Measurements from ENCODE around the gene SYNRG. TPM values are rescaled to one million over a fixed set of nuclear protein-coding genes. Genes with fewer than 3 reads are reported as not detected.
A peak's percentile ranks its signal among the peaks of the same experiment; 100 is the strongest.

The SYNRG gene
- total RNA-seq, result 83.7 and 89.8 TPM in 2 replicates

- CTCF ChIA-PET, result interaction anchor here (1.0 to 2.5 kb wide), 6 partner anchors 9 to 207 kb away, joined by 3 to 10 read pairs (median 5); no protein-coding TSS in a partner anchor
- Mint-ChIP-seq H3K9me3 (no peaks in the 10 kb centered on the region), H3K4me3 (peak within 1 kb of the TSS; percentile 94), H3K27ac (peak within 1 kb of the TSS; percentile 92), H3K36me3 (ENCODE audit: low read depth) (peaks cover 32% of the 10 kb centered on the region), H3K4me1 (peaks cover 42% of the 10 kb centered on the region), H3K27me3 (no peaks in the 10 kb centered on the region)
- no peak for TF ChIP-seq CTCF (IDR thresholded peaks at IDR 0.05)
- DNase-seq (peak; percentile 98), ATAC-seq (ENCODE audit: low read depth) (peak; percentile 85)
- POLR2A ChIA-PET, result interaction anchor here (0.6 to 2.8 kb wide), 20 partner anchors 9 to 1300 kb away, joined by 3 to 16 read pairs (median 4); partner anchors contain the start of genes ACACA, DDX52, HNF1B and TADA2A
- intact Hi-C loops (cut with micrococcal nuclease), result loop anchor here (1.0 to 2.0 kb wide), 3 partner anchors 33 to 251 kb away; partner anchors contain the start of genes DDX52 and DUSP14
Observed at GRCh38 chr17:37609170-37610040, at the start of gene SYNRG. Gene SYNRG, minus strand, starts transcription at chr17:37609418. Its CDS starts 63 bp downstream, at chr17:37609355.

- DNase-seq (no peak), ATAC-seq (ENCODE audit: low read depth) (no peak)
- ChIA-PET POLR2A (no interaction called here), CTCF (interaction anchor here (0.9 to 1.1 kb wide), 2 partner anchors 8 to 9 kb away, joined by 3 read pairs; no protein-coding TSS in a partner anchor)
- H3K4me1 Mint-ChIP-seq, result no peaks in the 10 kb centered on the region
- H3K4me3 Mint-ChIP-seq, result no peak overlapping the region
- no peaks in the 10 kb centered on the region for H3K9me3 Mint-ChIP-seq
- H3K27me3 Mint-ChIP-seq, result peaks cover 7% of the 10 kb centered on the region
- H3K27ac Mint-ChIP-seq, result no peak overlapping the region
- no peaks in the 10 kb centered on the region for H3K36me3 Mint-ChIP-seq (ENCODE audit: low read depth)
- TF ChIP-seq CTCF (IDR thresholded peaks at IDR 0.05), result no peak
- intact Hi-C loops (cut with micrococcal nuclease), result no loop called here
Observed at GRCh38 chr17:37657202-37657601, 48.0 kb upstream of the SYNRG start.

DNA sequence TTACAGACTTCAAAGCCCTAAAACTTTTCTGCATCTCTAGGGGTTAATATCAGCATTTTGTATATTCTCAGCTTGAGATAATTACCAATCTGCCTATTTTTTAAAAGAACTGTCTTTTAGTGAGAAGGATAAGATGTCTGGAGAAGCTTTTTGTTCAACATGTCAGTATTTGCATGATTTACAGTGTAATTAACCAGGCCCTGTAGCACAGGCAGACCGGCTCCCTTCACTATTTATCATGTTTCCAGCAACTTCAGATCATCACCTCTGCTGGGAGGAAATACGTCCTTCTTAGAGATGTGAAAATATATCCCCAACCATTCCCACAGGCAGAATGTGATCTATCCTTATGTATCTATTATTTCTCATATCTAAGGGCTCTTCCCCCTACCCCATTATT is 42.6 kb upstream of the SYNRG start:
- ATAC-seq (ENCODE audit: low read depth) (no peak), DNase-seq (no peak)
- no peaks in the 10 kb centered on the region for H3K36me3 Mint-ChIP-seq (ENCODE audit: low read depth)
- no peaks in the 10 kb centered on the region for H3K9me3 Mint-ChIP-seq
- no peaks in the 10 kb centered on the region for H3K4me1 Mint-ChIP-seq
- no peak overlapping the region for H3K4me3 Mint-ChIP-seq
- POLR2A ChIA-PET, result no interaction called here
- CTCF ChIA-PET, result no interaction called here
- intact Hi-C loops (cut with micrococcal nuclease), result loop anchor here (2.0 kb wide), 1 partner anchor 139 kb away; no protein-coding TSS in a partner anchor
- no peak for TF ChIP-seq CTCF (IDR thresholded peaks at IDR 0.05)
- no peak overlapping the region for H3K27ac Mint-ChIP-seq
- H3K27me3 Mint-ChIP-seq, result peaks cover 28% of the 10 kb centered on the region

GRCh38 chr17:37650419-37651003 is 41.3 kb upstream of the SYNRG start:
- intact Hi-C loops (cut with micrococcal nuclease), result loop anchor here (2.0 kb wide), 1 partner anchor 140 kb away; no protein-coding TSS in a partner anchor
- Mint-ChIP-seq H3K4me1 (no peaks in the 10 kb centered on the region), H3K36me3 (ENCODE audit: low read depth) (no peaks in the 10 kb centered on the region), H3K27me3 (peaks cover 33% of the 10 kb centered on the region), H3K4me3 (no peak overlapping the region), H3K27ac (no peak overlapping the region), H3K9me3 (no peaks in the 10 kb centered on the region)
- POLR2A ChIA-PET, result interaction anchor here (0.6 to 1.5 kb wide), 3 partner anchors 8 to 190 kb away, joined by 3 to 6 read pairs (median 3); no protein-coding TSS in a partner anchor
- CTCF ChIA-PET, result interaction anchor here (0.6 to 2.1 kb wide), 4 partner anchors 141 to 170 kb away, joined by 3 to 14 read pairs (median 6); no protein-coding TSS in a partner anchor
- DNase-seq, result no peak
- TF ChIP-seq CTCF (IDR thresholded peaks at IDR 0.05), result no peak
- ATAC-seq (ENCODE audit: low read depth), result no peak

Measured in activated B cell treated with CpG ODN at 0.5 μM for 24 hours (primary cell).